ENCODE data around the gene JMJD8. TPM values are rescaled to one million over a fixed set of nuclear protein-coding genes. Genes with fewer than 3 reads are reported as not detected.
A peak's percentile ranks its signal among the peaks of the same experiment; 100 is the strongest.

JMJD8 gene
- total and polyA plus RNA-seq, 9 of the 15 experiments (the other 6 are each of a cell fraction or from before 2014, with no cell fraction given), result 1.2 to 50.6 (median 29.3) TPM

DNA sequence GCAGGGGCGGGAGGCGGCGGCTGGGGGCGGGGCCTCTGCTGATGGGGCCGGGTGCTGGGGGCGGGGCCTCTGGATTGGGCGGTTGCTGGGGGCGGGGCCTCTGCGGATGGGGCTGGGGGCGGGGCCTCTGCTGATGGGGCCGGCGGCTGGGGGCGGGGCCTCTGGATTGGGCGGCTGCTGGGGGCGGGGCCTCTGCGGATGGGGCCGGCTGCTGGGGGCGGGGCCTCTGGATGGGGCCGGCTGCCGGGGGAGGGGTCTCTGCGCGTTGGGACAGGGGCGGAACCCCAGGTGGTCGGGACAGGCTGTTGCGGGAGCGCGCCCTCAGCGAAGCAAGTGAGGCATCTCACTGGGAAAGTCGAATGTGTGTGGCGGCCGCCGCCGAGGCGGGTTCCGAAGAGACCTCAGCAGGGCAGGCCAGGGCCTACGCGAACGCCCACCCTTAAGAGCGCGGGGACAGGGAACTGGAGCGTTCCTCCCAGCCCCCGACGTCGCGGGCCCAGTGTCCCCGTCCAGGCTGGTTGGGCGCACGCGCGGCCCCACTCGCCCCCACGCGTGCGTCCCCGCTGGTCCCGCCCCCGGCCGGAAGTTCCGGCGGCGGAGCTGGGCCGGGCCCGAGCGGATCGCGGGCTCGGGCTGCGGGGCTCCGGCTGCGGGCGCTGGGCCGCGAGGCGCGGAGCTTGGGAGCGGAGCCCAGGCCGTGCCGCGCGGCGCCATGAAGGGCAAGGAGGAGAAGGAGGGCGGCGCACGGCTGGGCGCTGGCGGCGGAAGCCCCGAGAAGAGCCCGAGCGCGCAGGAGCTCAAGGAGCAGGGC, 4.1 kb downstream of the JMJD8 start, which contains the start of gene STUB1 (continued):
- TF ChIP-seq ELF1 (tag; IDR thresholded peaks at IDR 0.05) (peak; percentile 47; the same call in 1 of the 2 replicates), FOXJ3 (CRISPR knock-in tag; IDR thresholded peaks at IDR 0.05) (no peak), BRD4 (IDR thresholded peaks at IDR 0.05) (no peak), RBM17 (IDR thresholded peaks at IDR 0.05; ENCODE audit: borderline replicate concordance, low read depth, low read length) (no peak), YY1 (IDR thresholded peaks at IDR 0.05; ENCODE audit: borderline replicate concordance in 1 of 3, control insufficient read depth in 1 of 3, extremely low read depth in 1 of 3, insufficient read depth in 3 of 3, insufficient read length in 1 of 3, insufficient replicate concordance in 2 of 3, low read depth in 1 of 3, low read length in 2 of 3) (peak in 1 of 3 experiments; percentile 10), U2AF1 (optimal IDR thresholded peaks at IDR 0.05; ENCODE audit: low read depth, low read length) (peak; percentile 24), ZNF551 (CRISPR knock-in tag; IDR thresholded peaks at IDR 0.05) (no peak), NR2C2 (CRISPR knock-in tag; IDR thresholded peaks at IDR 0.05) (no peak), NR2C2 (tag; IDR thresholded peaks at IDR 0.05) (peak; percentile 39; the same call in 1 of the 2 replicates), GABPA (tag; conservative IDR thresholded peaks at IDR 0.05; ENCODE audit: low read depth) (peak; percentile 95), MAFF (IDR thresholded peaks at IDR 0.05; ENCODE audit: low read length) (no peak), NR1H2 (CRISPR knock-in tag; IDR thresholded peaks at IDR 0.05) (no peak), ZNF311 (CRISPR knock-in tag; IDR thresholded peaks at IDR 0.05) (no peak), MTF1 (CRISPR knock-in tag; IDR thresholded peaks at IDR 0.05; ENCODE audit: borderline replicate concordance) (no peak), CTBP1 (IDR thresholded peaks at IDR 0.05; ENCODE audit: borderline replicate concordance) (peak; percentile 73), ZNF431 (CRISPR knock-in tag; IDR thresholded peaks at IDR 0.05) (0 out of 2 replicates have a peak, but pooled peaks have one; percentile 23), HDAC2 (IDR thresholded peaks at IDR 0.05) (no peak; the same call in 1 of the 2 replicates), TSC22D4 (tag; IDR thresholded peaks at IDR 0.05) (no peak), DMBX1 (CRISPR knock-in tag; IDR thresholded peaks at IDR 0.05; ENCODE audit: borderline replicate concordance) (no peak), CBX1 (IDR thresholded peaks at IDR 0.05; ENCODE audit: low read depth) (0 out of 2 replicates have a peak, but pooled peaks have one; percentile 20), TARDBP (IDR thresholded peaks at IDR 0.05) (peak; percentile 85), ZNF224 (CRISPR knock-in tag; IDR thresholded peaks at IDR 0.05) (no peak), RBM15 (IDR thresholded peaks at IDR 0.05; ENCODE audit: insufficient read depth, low read length) (no peak), KDM5B (IDR thresholded peaks at IDR 0.05; ENCODE audit: insufficient replicate concordance, low read depth, low read length) (peak; percentile 53), SOX6 (IDR thresholded peaks at IDR 0.05) (peak; percentile 31; the same call in 1 of the 2 replicates), RFX1 (IDR thresholded peaks at IDR 0.05) (no peak), TAF9B (IDR thresholded peaks at IDR 0.05; ENCODE audit: partially characterized antibody) (no peak), ZFP1 (CRISPR knock-in tag; IDR thresholded peaks at IDR 0.05) (no peak)
- TF ChIP-seq, protein P1, sequence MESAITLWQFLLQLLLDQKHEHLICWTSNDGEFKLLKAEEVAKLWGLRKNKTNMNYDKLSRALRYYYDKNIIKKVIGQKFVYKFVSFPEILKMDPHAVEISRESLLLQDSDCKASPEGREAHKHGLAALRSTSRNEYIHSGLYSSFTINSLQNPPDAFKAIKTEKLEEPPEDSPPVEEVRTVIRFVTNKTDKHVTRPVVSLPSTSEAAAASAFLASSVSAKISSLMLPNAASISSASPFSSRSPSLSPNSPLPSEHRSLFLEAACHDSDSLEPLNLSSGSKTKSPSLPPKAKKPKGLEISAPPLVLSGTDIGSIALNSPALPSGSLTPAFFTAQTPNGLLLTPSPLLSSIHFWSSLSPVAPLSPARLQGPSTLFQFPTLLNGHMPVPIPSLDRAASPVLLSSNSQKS (CRISPR knock-in tag; IDR thresholded peaks at IDR 0.05), result no peak
- TF ChIP-seq, protein P2, sequence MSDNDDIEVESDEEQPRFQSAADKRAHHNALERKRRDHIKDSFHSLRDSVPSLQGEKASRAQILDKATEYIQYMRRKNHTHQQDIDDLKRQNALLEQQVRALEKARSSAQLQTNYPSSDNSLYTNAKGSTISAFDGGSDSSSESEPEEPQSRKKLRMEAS (CRISPR knock-in tag; IDR thresholded peaks at IDR 0.05), result peak; percentile 78

All from K562 (cell line).